Fibroblast of lung (primary cell): ENCODE results near the gene RRAD. TPM values are rescaled to one million over a fixed set of nuclear protein-coding genes. Genes with fewer than 3 reads are reported as not detected.

Experiments used
- DNase-seq, 2 donors: peaks; one replicate each; pipeline versions ENCODE4 v3.0.0 to v3.0.0-alpha.2; 2010; ENCODE audit warnings: low read depth in 2 of 2
- H2AFZ ChIP-seq: 2 replicates; pipeline ENCODE4 v1.5.1; 2012; ENCODE audit warnings: low read length, control low read depth, inconsistent platforms
- H3K27ac ChIP-seq: 2 replicates; pipeline ENCODE4 v1.5.1; 2011; ENCODE audit warnings: low read length, control low read depth; ENCODE audit not compliant: insufficient read depth
- H3K27me3 ChIP-seq: 2 replicates; pipeline ENCODE4 v1.5.1; 2011; ENCODE audit warnings: mild to moderate bottlenecking, low read length; ENCODE audit not compliant: control insufficient read depth, insufficient read depth
- H3K36me3 ChIP-seq: 2 replicates; pipeline ENCODE4 v1.5.1; 2011; ENCODE audit warnings: low read length; ENCODE audit not compliant: control insufficient read depth, insufficient read depth
- H3K4me1 ChIP-seq: 2 replicates; pipeline ENCODE4 v1.5.1; 2011; ENCODE audit warnings: low read length; ENCODE audit not compliant: control insufficient read depth, insufficient read depth; ENCODE audit errors: extremely low read depth
- H3K4me2 ChIP-seq: 2 replicates; pipeline ENCODE4 v1.5.1; 2011; ENCODE audit warnings: low read length, control low read depth; ENCODE audit not compliant: insufficient read depth; ENCODE audit errors: extremely low read depth
- H3K4me3 ChIP-seq, 4 experiments: fragments of 200-600 bp in 1 of 4; sonication (generic) in 1 of 4; replicated peaks in 1 of 4; 2 replicates each; pipeline ENCODE4 v1.5.1; 2011 to 2016; ENCODE audit warnings: low read length in 4 of 4, low read depth in 3 of 4, mild to moderate bottlenecking in 3 of 4, control low read depth in 2 of 4, inconsistent platforms in 1 of 4, mixed read lengths in 1 of 4; ENCODE audit not compliant: insufficient read depth in 1 of 4; ENCODE audit errors: control extremely low read depth in 1 of 4
- H3K79me2 ChIP-seq: 2 replicates; pipeline ENCODE4 v1.5.1; 2012; ENCODE audit warnings: mild to moderate bottlenecking, low read length, inconsistent platforms; ENCODE audit not compliant: control insufficient read depth, insufficient read depth
- H3K9ac ChIP-seq: 2 replicates; pipeline ENCODE4 v1.5.1; 2011; ENCODE audit warnings: mild to moderate bottlenecking, low read length, control low read depth; ENCODE audit not compliant: insufficient read depth
- H3K9me3 ChIP-seq: 2 replicates; pipeline ENCODE4 v1.5.1; 2012; ENCODE audit warnings: low read depth, low read length; ENCODE audit not compliant: control insufficient read depth, insufficient read depth
- H4K20me1 ChIP-seq: 2 replicates; pipeline ENCODE4 v1.5.1; 2011; ENCODE audit warnings: low read length; ENCODE audit not compliant: control insufficient read depth, insufficient read depth; ENCODE audit errors: extremely low read depth
- CTCF ChIP-seq, 2 donors: IDR thresholded peaks in 1 of 2; conservative IDR thresholded peaks in 1 of 2; 1 replicate in 1 of 2; 2 replicates in 1 of 2; pipeline ENCODE4 v1.5.1; 2011 to 2012; ENCODE audit warnings: low read length in 2 of 2, control low read depth in 1 of 2, inconsistent platforms in 1 of 2, low read depth in 1 of 2, mild to moderate bottlenecking in 1 of 2
- EZH2 ChIP-seq: IDR thresholded peaks from 2 replicates; pipeline ENCODE4 v1.5.1; 2012; ENCODE audit warnings: low read length, control low read depth, mild to moderate bottlenecking; ENCODE audit errors: missing control alignments
- polyA plus RNA-seq, 2 donors: library from polyadenylated mRNA; depleted of rRNA in 1 of 2; stranded (reverse) in 1 of 2; unstranded in 1 of 2; fragments of >200 nt; gene quantifications; 2 replicates each; pipeline ENCODE4 v1.2.1, GENCODE V29; 2011 to 2012; ENCODE audit warnings: missing spikeins in 1 of 2
- total RNA-seq: library from RNA; depleted of rRNA; stranded (reverse); fragments of >200 nt; gene quantifications from 2 replicates; pipeline ENCODE4 v1.2.1, GENCODE V29; 2014

Gene RRAD
- total and polyA plus RNA-seq, 2 donors (not counting 1 experiment from before 2014, with no cell fraction given): 11.6 to 83.7 TPM

- Histone ChIP-seq H3K4me2 (no peak overlapping the region), H3K4me3 (no peak overlapping the region), H3K27ac (no peak overlapping the region), H3K9ac (no peak overlapping the region), H4K20me1 (no peaks in the 10 kb centered on the region), H3K9me3 (no peaks in the 10 kb centered on the region), H3K27me3 (peaks cover 6% of the 10 kb centered on the region), H3K4me1 (no peaks in the 10 kb centered on the region), H2AFZ (no peak overlapping the region), H3K36me3 (no peaks in the 10 kb centered on the region), H3K79me2 (no peaks in the 10 kb centered on the region)
- no peak for TF ChIP-seq CTCF (conservative IDR thresholded peaks at IDR 0.05 in 1 of 2, IDR thresholded peaks at IDR 0.05 in 1 of 2; ENCODE audit: low read depth in 1 of 2, low read length in 2 of 2)
- no peak for TF ChIP-seq EZH2
- no peak for DNase-seq
Observed at GRCh38 chr16:66915041-66915440, 10.3 kb downstream of the RRAD start.

- no peaks in the 10 kb centered on the region for H3K36me3 ChIP-seq
- H3K9ac ChIP-seq: no peak overlapping the region
- no peaks in the 10 kb centered on the region for H3K9me3 ChIP-seq
- DNase-seq: no peak
- no peak overlapping the region for H3K4me2 ChIP-seq
- H3K4me3 ChIP-seq: no peak overlapping the region
- no peak overlapping the region for H2AFZ ChIP-seq
- H3K27me3 ChIP-seq: peaks cover 6% of the 10 kb centered on the region
- H3K27ac ChIP-seq: no peak overlapping the region
- no peaks in the 10 kb centered on the region for H3K79me2 ChIP-seq
- H4K20me1 ChIP-seq: no peaks in the 10 kb centered on the region
- no peaks in the 10 kb centered on the region for H3K4me1 ChIP-seq
- TF ChIP-seq EZH2: no peak
- TF ChIP-seq CTCF (conservative IDR thresholded peaks at IDR 0.05 in 1 of 2, IDR thresholded peaks at IDR 0.05 in 1 of 2; ENCODE audit: low read depth in 1 of 2, low read length in 2 of 2): no peak
Observed at GRCh38 chr16:66914541-66914940, 10.8 kb downstream of the RRAD start.

GRCh38 chr16:66913711-66914110, 11.6 kb downstream of the RRAD start:
- no peak for DNase-seq
- H4K20me1 ChIP-seq: no peaks in the 10 kb centered on the region

More at GRCh38 chr16:66913711-66914110, 11.6 kb downstream of the RRAD start:
- H3K4me3 ChIP-seq: no peak overlapping the region
- H3K79me2 ChIP-seq: no peaks in the 10 kb centered on the region
- H3K4me1 ChIP-seq: no peaks in the 10 kb centered on the region
- TF ChIP-seq EZH2 (no peak), CTCF (conservative IDR thresholded peaks at IDR 0.05 in 1 of 2, IDR thresholded peaks at IDR 0.05 in 1 of 2; ENCODE audit: low read depth in 1 of 2, low read length in 2 of 2) (no peak)
- no peak overlapping the region for H3K4me2 ChIP-seq
- peaks cover 6% of the 10 kb centered on the region for H3K27me3 ChIP-seq
- H3K36me3 ChIP-seq: no peaks in the 10 kb centered on the region
- no peak overlapping the region for H3K9ac ChIP-seq
- no peak overlapping the region for H2AFZ ChIP-seq
- no peaks in the 10 kb centered on the region for H3K9me3 ChIP-seq
- H3K27ac ChIP-seq: no peak overlapping the region
